WI38 (cell line): ENCODE data around the gene RBPJ.
"Not testable (repeated sequence)": the region's sequence is repeated elsewhere in the genome, so short reads cannot be mapped to it uniquely, and the experiment has no call there.

Experiments
- H3K4me3 ChIP-seq: 2 replicates; pipeline ENCODE4 v1.5.1; 2011; ENCODE audit warnings: low read depth, mild to moderate bottlenecking, control low read depth, low read length
- CTCF ChIP-seq: IDR thresholded peaks from 2 replicates; pipeline ENCODE4 v1.5.1; 2012; ENCODE audit warnings: low read depth, mild to moderate bottlenecking, control low read depth, low read length

The RBPJ gene

GRCh38 chr4:26385690-26386089, 64.9 kb downstream of the RBPJ start:
- no peak for TF ChIP-seq CTCF
- no peak overlapping the region for H3K4me3 ChIP-seq

GRCh38 chr4:26386386-26386785, 65.6 kb downstream of the RBPJ start:
- no peak overlapping the region for H3K4me3 ChIP-seq
- TF ChIP-seq CTCF = no peak

- no peak for TF ChIP-seq CTCF
- no peak overlapping the region for H3K4me3 ChIP-seq
Measured at GRCh38 chr4:26388671-26389070, 67.9 kb downstream of the RBPJ start.

GRCh38 chr4:26397086-26397485, 76.3 kb downstream of the RBPJ start:
- H3K4me3 ChIP-seq = no peak overlapping the region
- TF ChIP-seq CTCF = no peak

GRCh38 chr4:26400132-26400531, 79.3 kb downstream of the RBPJ start:
- H3K4me3 ChIP-seq = no peak overlapping the region
- TF ChIP-seq CTCF = no peak

- H3K4me3 ChIP-seq = not testable (repeated sequence)
Measured at GRCh38 chr4:26402017-26402416, 81.2 kb downstream of the RBPJ start.

GRCh38 chr4:26402458-26402857, 81.6 kb downstream of the RBPJ start:
- no peak overlapping the region for H3K4me3 ChIP-seq
- no peak for TF ChIP-seq CTCF

- H3K4me3 ChIP-seq = no peak overlapping the region
- no peak for TF ChIP-seq CTCF
Measured at GRCh38 chr4:26404743-26405206, 84.0 kb downstream of the RBPJ start.
